Kasumi-1 (cell line): ENCODE data around the gene MUC5AC.
"Not testable (repeated sequence)": the region's sequence is repeated elsewhere in the genome, so short reads cannot be mapped to it uniquely, and the experiment has no call there.

Source experiments
- DNase-seq, 2 experiments: peaks; one replicate each; lab custom pipeline; 2025; lab: John Stamatoyannopoulos, UW

Gene MUC5AC

DNA sequence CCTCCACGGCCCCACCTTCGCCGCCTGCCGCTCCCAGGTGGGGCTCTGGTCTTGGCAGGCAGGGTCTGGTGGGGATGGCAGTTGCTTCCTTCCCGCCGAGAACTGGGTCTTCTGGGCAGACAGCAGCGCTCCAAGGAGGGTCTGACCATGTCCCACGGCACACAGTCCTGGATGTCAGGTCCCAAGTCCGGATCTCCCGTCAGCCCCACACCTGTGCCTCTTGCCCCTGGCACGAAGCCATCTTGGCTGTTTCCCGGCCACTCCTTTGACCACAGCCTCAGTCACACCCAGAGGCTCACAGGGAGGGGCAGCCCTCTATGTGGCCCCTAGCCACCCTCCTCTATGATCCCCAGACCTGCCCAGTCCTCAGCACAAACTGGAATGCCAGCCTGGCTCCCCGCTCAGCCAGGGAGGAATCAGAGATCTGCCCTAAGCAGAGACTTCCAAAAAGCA, 79.4 kb downstream of the MUC5AC start:
- DNase-seq = no peak

DNA sequence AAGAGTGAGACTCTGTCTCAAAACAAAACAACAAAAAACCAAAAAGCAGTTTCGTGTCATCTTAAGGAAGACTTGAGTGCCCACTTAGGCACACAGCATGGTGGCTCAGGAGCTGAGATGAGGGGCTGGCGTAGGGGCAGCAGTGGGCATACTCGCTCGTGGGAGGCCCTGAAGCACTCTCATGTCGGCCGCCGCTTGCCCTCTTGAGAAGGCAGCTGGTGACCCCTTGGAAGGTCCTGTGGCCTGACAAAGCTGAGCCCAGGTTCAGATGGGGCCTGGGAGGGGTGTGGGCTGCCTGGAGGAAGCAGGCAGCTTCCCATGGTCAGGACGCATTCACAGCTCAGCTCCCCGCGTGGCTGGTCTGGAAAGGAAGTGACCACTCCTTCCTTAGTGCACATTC, 80.1 kb downstream of the MUC5AC start:
- no peak for DNase-seq

- DNase-seq = no peak
Measured at GRCh38 chr11:1238767-1239595, 81.2 kb downstream of the MUC5AC start.

- no peak for DNase-seq
Measured at GRCh38 chr11:1239596-1240205, 81.9 kb downstream of the MUC5AC start.

- no peak for DNase-seq
Measured at GRCh38 chr11:1240771-1241170, 83.0 kb downstream of the MUC5AC start.

- DNase-seq = no peak
Measured at GRCh38 chr11:1241706-1242105, 84.0 kb downstream of the MUC5AC start.

- DNase-seq = no peak
Measured at GRCh38 chr11:1242289-1242688, 84.5 kb downstream of the MUC5AC start.

DNA sequence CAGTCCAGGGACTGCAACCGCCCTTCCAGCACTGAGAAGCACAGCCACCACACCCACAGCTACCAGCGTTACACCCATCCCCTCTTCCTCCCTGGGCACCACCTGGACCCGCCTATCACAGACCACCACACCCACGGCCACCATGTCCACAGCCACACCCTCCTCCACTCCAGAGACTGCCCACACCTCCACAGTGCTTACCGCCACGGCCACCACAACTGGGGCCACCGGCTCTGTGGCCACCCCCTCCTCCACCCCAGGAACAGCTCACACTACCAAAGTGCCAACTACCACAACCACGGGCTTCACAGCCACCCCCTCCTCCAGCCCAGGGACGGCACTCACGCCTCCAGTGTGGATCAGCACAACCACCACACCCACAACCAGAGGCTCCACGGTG, 85.0 kb downstream of the MUC5AC start:
- DNase-seq = not testable (repeated sequence)

GRCh38 chr11:1243521-1243920, 85.8 kb downstream of the MUC5AC start:
- DNase-seq = not testable (repeated sequence)

- not testable (repeated sequence) for DNase-seq
Measured at GRCh38 chr11:1244557-1244956, 86.8 kb downstream of the MUC5AC start.

DNA sequence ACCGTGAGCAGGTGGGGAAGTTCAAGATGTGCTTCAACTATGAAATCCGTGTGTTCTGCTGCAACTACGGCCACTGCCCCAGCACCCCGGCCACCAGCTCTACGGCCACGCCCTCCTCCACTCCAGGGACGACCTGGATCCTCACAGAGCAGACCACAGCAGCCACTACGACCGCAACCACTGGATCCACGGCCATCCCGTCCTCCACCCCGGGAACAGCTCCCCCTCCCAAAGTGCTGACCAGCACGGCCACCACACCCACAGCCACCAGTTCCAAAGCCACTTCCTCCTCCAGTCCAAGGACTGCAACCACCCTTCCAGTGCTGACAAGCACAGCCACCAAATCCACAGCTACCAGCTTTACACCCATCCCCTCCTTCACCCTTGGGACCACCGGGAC, 88.0 kb downstream of the MUC5AC start:
- not testable (repeated sequence) for DNase-seq

- not testable (repeated sequence) for DNase-seq
Measured at GRCh38 chr11:1246301-1246700, 88.5 kb downstream of the MUC5AC start.

DNA sequence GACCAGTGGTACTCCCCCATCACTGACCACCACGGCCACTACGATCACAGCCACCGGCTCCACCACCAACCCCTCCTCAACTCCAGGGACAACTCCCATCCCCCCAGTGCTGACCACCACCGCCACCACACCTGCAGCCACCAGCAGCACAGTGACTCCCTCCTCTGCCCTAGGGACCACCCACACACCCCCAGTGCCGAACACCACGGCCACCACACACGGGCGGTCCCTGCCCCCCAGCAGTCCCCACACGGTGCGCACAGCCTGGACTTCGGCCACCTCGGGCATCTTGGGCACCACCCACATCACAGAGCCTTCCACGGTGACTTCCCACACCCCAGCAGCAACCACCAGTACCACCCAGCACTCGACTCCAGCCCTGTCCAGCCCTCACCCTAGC, 89.3 kb downstream of the MUC5AC start:
- not testable (repeated sequence) for DNase-seq

DNA sequence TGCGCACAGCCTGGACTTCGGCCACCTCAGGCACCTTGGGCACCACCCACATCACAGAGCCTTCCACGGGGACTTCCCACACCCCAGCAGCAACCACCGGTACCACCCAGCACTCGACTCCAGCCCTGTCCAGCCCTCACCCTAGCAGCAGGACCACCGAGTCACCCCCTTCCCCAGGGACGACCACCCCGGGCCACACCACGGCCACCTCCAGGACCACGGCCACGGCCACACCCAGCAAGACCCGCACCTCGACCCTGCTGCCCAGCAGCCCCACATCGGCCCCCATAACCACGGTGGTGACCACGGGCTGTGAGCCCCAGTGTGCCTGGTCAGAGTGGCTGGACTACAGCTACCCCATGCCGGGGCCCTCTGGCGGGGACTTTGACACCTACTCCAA, 91.2 kb downstream of the MUC5AC start:
- DNase-seq = not testable (repeated sequence)

DNA sequence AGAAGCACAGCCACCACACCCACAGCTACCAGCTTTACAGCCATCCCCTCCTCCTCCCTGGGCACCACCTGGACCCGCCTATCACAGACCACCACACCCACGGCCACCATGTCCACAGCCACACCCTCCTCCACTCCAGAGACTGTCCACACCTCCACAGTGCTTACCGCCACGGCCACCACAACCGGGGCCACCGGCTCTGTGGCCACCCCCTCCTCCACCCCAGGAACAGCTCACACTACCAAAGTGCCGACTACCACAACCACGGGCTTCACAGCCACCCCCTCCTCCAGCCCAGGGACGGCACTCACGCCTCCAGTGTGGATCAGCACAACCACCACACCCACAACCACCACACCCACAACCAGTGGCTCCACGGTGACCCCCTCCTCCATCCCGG, 92.7 kb downstream of the MUC5AC start:
- not testable (repeated sequence) for DNase-seq
